ENCODE results near the gene TPM4.
"Not testable (repeated sequence)": the region's sequence is repeated elsewhere in the genome, so short reads cannot be mapped to it uniquely, and the experiment has no call there.

Gene TPM4

GRCh38 chr19:16099314-16099965 is 23.1 kb downstream of the TPM4 start:
- not testable (repeated sequence) for DNase-seq

DNA sequence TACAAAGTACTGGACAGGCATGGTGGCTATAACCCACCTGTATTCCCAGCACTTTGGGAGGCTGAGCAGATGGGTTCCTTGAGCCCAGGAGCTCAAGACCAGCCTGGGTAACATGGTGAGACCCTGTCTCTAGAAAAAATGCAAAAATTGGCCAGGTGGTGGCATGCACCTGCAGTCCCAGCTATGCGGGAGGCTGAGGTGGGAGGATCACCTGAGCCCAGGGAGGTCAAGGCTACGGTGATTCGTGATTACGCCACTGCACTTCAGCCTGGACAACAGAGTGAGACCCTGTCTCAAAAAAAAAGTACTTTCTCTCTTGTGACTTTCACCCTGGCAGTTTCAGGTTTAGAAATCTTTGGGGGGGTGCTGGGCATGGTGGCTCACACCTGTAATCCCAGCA is 24.2 kb downstream of the TPM4 start:
- no peak for DNase-seq

DNA sequence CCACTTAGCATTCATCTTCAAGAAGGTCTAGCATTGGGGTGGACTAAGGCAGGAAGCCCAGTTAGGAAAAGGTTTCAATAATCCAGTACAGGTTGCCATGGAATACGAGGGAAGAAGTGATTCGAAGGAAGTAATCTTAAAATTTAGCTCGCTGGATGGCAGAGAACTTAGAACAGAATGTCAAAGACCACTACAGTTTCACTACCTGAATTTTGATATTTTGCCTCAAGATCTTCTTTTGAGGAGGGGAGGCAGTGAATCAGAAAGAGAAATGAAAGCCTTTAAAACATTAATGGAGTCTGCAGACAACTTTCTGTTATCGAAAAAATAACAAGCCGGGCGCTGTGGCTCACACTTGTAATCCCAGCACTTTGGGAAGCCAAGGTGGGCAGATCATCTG is 28.4 kb downstream of the TPM4 start:
- no peak for DNase-seq

DNA sequence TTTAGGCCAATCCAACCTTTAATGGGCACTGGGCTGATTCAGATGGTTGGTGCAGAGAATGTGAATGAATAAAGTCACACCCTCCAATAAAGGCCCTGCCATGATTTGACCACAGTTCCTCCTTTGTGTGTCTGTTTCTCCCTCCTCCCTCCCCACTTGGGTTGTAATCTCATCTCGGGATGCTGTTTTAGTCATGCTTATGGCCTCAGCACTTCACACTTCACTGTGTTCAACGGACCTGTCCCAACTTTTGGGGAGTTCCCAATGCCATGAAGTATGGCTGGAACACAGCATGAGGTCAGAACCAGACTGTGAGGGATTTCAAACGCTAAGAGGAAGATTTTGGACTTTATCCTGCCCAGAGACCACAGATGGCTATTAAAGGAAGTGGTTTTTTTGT is 29.8 kb downstream of the TPM4 start:
- no peak for DNase-seq

DNA sequence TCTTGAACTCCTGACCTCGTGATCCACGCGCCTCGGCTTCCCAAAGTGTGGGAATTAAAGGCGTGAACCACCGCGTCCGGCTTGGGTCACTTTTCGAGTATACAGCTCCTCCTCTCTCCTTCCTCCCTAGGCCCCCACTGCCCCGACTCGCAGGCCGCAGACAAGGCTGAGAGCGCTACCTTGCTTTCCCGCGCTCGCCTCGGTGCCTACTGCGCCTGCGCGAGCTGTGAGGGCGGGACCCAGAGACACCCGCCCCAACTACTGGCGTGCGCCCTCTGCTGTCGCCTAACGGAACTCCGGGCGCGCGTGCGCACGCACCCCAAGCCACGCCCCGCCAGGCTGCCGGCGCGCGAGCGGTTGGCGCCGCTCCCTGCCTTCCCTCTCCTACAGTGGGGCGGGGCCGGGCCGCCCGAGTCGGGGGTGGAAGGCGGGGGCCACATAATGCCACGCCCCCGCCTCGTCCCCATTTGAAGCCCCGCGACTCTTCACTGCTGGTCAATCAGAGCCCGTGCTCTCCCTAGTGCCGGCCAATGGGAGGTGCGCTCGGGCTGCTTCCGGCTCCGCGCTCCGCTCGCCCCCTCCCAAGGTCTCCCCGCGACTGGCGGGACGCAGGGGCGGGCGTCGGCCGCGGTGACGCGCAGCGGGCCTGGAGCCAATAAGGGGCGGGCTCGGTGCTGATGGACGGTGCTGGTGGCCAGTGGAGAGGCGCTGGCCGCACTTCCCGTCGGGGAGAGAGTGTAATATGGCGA is 35.0 kb downstream of the TPM4 start, which contains the start of gene RAB8A:
RAB8A (plus strand) TSS at position 730 of the 749 bp plus-strand sequence; CDS start at position 743, 13 bp downstream.
- peak; percentile 93 for DNase-seq

GRCh38 chr19:16111909-16112752 is 35.8 kb downstream of the TPM4 start:
- no peak for DNase-seq

- DNase-seq: no peak
Measured at GRCh38 chr19:16112778-16113177, 36.5 kb downstream of the TPM4 start.

DNA sequence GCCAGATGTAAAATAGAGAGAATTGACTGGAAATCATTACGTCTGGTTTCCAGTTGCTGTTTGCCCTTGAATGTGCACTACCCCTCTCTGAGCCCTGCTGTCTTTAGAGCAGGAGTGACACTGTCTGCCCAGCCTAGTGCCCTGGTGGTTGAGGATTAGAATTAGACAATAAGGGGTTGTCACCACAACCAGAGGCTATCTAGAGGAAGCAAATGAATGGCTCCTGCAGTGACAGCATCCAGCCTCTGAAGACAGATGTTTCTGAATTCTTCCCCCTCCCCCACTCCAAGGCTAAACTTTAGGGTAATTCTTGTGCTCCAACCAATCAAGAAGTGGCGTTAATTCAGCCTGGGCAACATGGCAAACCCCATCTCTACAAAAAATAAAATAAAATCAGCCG is 37.4 kb downstream of the TPM4 start:
- DNase-seq: no peak

- DNase-seq: no peak
Measured at GRCh38 chr19:16115301-16116039, 39.2 kb downstream of the TPM4 start.

- DNase-seq: no peak
Measured at GRCh38 chr19:16116067-16116466, 39.8 kb downstream of the TPM4 start.

GRCh38 chr19:16117594-16118033 is 41.3 kb downstream of the TPM4 start:
- DNase-seq: no peak

GRCh38 chr19:16118489-16119033 is 42.3 kb downstream of the TPM4 start:
- DNase-seq: no peak

GRCh38 chr19:16119075-16119857 is 43.0 kb downstream of the TPM4 start:
- not testable (repeated sequence) for DNase-seq

DNA sequence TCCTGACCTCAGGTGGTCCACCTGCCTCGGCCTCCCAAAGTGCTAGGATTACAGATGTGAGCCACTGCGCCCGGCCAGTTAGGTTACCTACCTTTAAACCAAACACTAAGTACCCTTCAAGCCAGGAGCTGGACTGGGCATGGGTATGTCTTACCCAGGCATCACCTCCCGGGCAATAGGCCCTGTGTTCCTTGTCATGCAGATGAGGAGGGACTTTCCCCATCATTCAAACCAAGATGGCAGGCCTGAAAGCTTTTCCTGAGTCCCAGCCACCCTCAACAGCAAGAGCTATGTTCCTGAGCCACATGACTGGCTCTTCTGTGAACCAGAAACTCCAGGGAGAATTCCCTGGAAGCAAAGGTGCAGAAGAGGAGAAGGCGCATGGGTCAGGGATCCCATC is 44.8 kb downstream of the TPM4 start:
- DNase-seq: no peak

- DNase-seq: no peak
Measured at GRCh38 chr19:16121967-16122366, 45.7 kb downstream of the TPM4 start.

GRCh38 chr19:16124953-16125352 is 48.7 kb downstream of the TPM4 start:
- no peak for DNase-seq

DNA sequence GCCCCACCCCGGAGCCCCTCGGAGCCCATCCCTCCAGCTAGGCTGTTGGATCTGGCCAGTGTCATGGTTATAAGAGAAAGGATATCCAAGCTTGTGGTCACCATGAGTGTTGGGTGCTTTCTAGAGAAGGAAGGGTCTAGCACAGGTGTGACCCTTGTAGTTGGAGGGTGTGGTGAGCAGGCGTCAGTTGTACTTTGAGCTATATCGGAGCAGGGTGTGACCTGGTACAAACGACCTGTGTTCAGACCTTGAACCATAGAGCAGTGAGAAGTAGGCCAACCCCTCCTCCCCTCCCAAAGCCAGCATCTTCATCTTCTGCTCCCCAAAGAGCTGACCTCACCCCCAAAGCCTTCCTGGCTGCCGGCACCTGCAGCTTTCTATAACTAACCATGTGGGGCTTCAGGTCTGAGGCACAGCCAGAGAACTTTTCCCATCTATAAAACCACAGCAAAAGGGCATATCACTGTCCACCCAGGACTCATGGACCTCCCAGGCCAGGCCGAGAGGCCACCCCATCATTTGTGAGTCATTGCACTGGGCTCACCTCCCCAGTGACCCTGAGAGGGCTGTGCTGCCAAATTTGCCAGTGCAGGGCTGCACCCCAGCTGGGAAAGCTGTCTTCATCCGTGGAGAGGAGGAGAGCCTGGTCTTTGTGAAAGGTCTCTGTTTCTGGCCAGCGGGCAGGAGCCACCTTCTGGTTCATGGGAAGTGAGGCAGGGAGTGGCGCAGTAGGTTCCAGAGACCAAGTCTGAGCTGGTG is 49.6 kb downstream of the TPM4 start:
- DNase-seq: no peak

- DNase-seq: no peak
Measured at GRCh38 chr19:16127080-16127479, 50.8 kb downstream of the TPM4 start.

DNA sequence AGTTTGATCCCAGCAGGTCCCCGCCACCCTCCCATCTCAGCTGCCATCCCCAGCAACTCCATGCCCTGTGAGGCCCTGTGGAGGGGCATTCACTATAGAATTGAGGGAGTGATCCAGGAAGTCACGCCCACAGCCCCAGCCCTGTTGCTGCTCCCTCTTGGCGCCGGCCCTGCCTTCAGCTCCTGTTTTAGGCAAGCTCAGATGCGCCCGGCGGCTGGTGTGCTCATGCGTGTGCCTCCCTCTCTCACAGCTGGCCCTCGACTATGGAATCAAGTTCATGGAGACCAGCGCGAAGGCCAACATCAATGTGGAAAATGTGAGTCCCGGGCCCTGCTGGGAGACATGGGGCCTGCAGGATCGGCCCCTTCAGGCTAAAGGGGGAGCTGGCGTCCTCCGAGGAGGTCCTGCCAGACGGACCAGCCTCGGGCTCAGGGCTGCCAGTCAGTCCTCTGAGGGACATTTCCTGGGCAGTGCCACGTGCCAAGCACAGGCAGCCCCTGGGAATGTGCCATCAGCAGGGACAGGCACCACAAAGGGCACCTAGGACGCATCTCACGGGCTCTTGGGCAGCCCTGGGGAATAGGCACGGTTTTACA is 51.6 kb downstream of the TPM4 start:
- no peak for DNase-seq

- DNase-seq: no peak
Measured at GRCh38 chr19:16131648-16132047, 55.4 kb downstream of the TPM4 start.
